ENCODE data around the gene PCDHGA6.
"Not testable (repeated sequence)": the region's sequence is repeated elsewhere in the genome, so short reads cannot be mapped to it uniquely, and the experiment has no call there.

Gene PCDHGA6

GRCh38 chr5:141392429-141393198, 18.9 kb downstream of the PCDHGA6 start, which contains the start of gene PCDHGA8:
PCDHGA8 (plus strand) TSS chr5:141392633; CDS start chr5:141392814, 181 bp downstream.
- no peak within 1 kb of the TSS for H3K27ac ChIP-seq (replicated peaks)
- H3K4me3 ChIP-seq (replicated peaks; ENCODE audit: insufficient read depth, low read length) = no peak within 1 kb of the TSS
- no peak for TF ChIP-seq REST (IDR thresholded peaks at IDR 0.05; ENCODE audit: insufficient replicate concordance, low read depth)
- TF ChIP-seq CTCF (IDR thresholded peaks at IDR 0.05; ENCODE audit: insufficient read depth, low read length) = no peak
- TF ChIP-seq GABPA (IDR thresholded peaks at IDR 0.05; ENCODE audit: low read depth) = no peak
- no peak for TF ChIP-seq SPI1 (IDR thresholded peaks at IDR 0.05; ENCODE audit: borderline replicate concordance, low read depth)
- TF ChIP-seq POLR2AphosphoS5 (IDR thresholded peaks at IDR 0.05; ENCODE audit: low read depth) = no peak
- H3K27me3 ChIP-seq (ENCODE audit: insufficient read depth, poor library complexity, severe bottlenecking) = no peaks in the 10 kb centered on the region
- DNase-seq (ENCODE audit: low read depth in 1 of 2, low spot score in 1 of 2) = no peak

GRCh38 chr5:141393267-141393666, 19.6 kb downstream of the PCDHGA6 start:
- no peaks in the 10 kb centered on the region for H3K27me3 ChIP-seq (ENCODE audit: insufficient read depth, poor library complexity, severe bottlenecking)

GRCh38 chr5:141394401-141395187, 20.9 kb downstream of the PCDHGA6 start:
- H3K27me3 ChIP-seq (ENCODE audit: insufficient read depth, poor library complexity, severe bottlenecking); H3K4me3 ChIP-seq (replicated peaks; ENCODE audit: insufficient read depth, low read length); DNase-seq (ENCODE audit: low read depth in 1 of 2, low spot score in 1 of 2); H3K27ac ChIP-seq (replicated peaks): not testable (repeated sequence)

More at GRCh38 chr5:141393267-141393666, 19.6 kb downstream of the PCDHGA6 start:
- TF ChIP-seq GABPA (IDR thresholded peaks at IDR 0.05; ENCODE audit: low read depth) = no peak
- TF ChIP-seq POLR2AphosphoS5 (IDR thresholded peaks at IDR 0.05; ENCODE audit: low read depth) = no peak
- TF ChIP-seq REST (IDR thresholded peaks at IDR 0.05; ENCODE audit: insufficient replicate concordance, low read depth) = no peak
- TF ChIP-seq CTCF (IDR thresholded peaks at IDR 0.05; ENCODE audit: insufficient read depth, low read length) = no peak
- no peak for TF ChIP-seq SPI1 (IDR thresholded peaks at IDR 0.05; ENCODE audit: borderline replicate concordance, low read depth)
- Histone ChIP-seq H3K4me3 (replicated peaks; ENCODE audit: insufficient read depth, low read length) (no peak overlapping the region), H3K27ac (replicated peaks) (no peak overlapping the region)
- no peak for DNase-seq (ENCODE audit: low read depth in 1 of 2, low spot score in 1 of 2)

Data from HL-60 (cell line).